HepG2 (cell line): ENCODE results near the gene CERS6. TPM values are rescaled to one million over a fixed set of nuclear protein-coding genes. Genes with fewer than 3 reads are reported as not detected.

Experiments
- ATAC-seq: fragments of 200-7000 bp; cut with Tn5 transposase; 3 replicates; pipeline ENCODE4 v1.9.1; 2020; ENCODE audit warnings: mild to moderate bottlenecking, moderate library complexity
- BruUV-seq: library from RNA; stranded (reverse); fragments of 400-500 nt; replicated peaks from 2 replicates; lab custom pipeline; 2021; lab: Mats Ljungman, UMichigan
- CTCF ChIA-PET: fragments of 300-600 bp; formaldehyde crosslinking; extraction: SDS; loops from one replicate; lab custom pipeline; 2021; ENCODE audit warnings: low total read pairs, inconsistent platforms, low intra/inter-chr PET ratio; lab: Yijun Ruan, JAX
- POLR2A ChIA-PET: fragments of 350-600 bp; sonication (Branson Sonifier 250); formaldehyde crosslinking; loops from one replicate; lab custom pipeline; 2020; ENCODE audit warnings: antibody characterized with exemption, inconsistent platforms; lab: Yijun Ruan, JAX
- DNase-seq: peaks from one replicate; pipeline ENCODE4 v3.0.0-alpha.2; 2015; ENCODE audit warnings: low spot score
- FAIRE-seq: peaks from 3 replicates; lab custom pipeline; 2011; peaks lifted over from hg19 to GRCh38; lab: Jason Lieb, UNC
- H2AFZ ChIP-seq: one replicate; pipeline ENCODE4 v1.6.1; 2011; ENCODE audit warnings: low read length, inconsistent platforms
- H3K27ac ChIP-seq: fragments of 300-600 bp; 3 replicates; pipeline ENCODE4 v1.8.0; 2011; ENCODE audit warnings: mixed run types, mild to moderate bottlenecking, mixed read lengths, low read length, inconsistent platforms; ENCODE audit not compliant: insufficient read depth; ENCODE audit errors: extremely low read length
- H3K27me3 ChIP-seq, 2 experiments: fragments of 200-600 bp in 1 of 2; 2 replicates in 1 of 2; 3 replicates in 1 of 2; pipeline versions ENCODE4 v1.6.0 to v1.8.0; 2011; ENCODE audit warnings: low read length in 2 of 2, mild to moderate bottlenecking in 2 of 2, moderate library complexity in 2 of 2, inconsistent platforms in 1 of 2; ENCODE audit not compliant: insufficient read depth in 2 of 2, control insufficient read depth in 1 of 2
- H3K36me3 ChIP-seq, 2 experiments: fragments of 200-600 bp in 1 of 2; replicated peaks in 1 of 2; 2 replicates in 1 of 2; 3 replicates in 1 of 2; pipeline versions ENCODE4 v1.5.1 to v1.8.0; 2011; ENCODE audit warnings: low read length in 2 of 2, inconsistent platforms in 1 of 2; ENCODE audit not compliant: insufficient read depth in 2 of 2, control insufficient read depth in 1 of 2
- H3K4me1 ChIP-seq: 2 replicates; pipeline ENCODE4 v1.5.1; 2012; ENCODE audit warnings: low read length, inconsistent platforms; ENCODE audit not compliant: insufficient read depth
- H3K4me2 ChIP-seq: 2 replicates; pipeline ENCODE4 v1.6.0; 2011; ENCODE audit warnings: low read depth, low read length, inconsistent platforms
- H3K4me3 ChIP-seq, 3 experiments: fragments of 200-600 bp in 1 of 3; sonication (generic), shearing (Covaris generic) in 1 of 3; replicated peaks in 1 of 3; 2 replicates each; pipeline ENCODE4 v1.5.1; 2011 to 2016; ENCODE audit warnings: low read length in 3 of 3, inconsistent platforms in 2 of 3, low read depth in 2 of 3, mild to moderate bottlenecking in 2 of 3, control low read depth in 1 of 3, mixed read lengths in 1 of 3; ENCODE audit not compliant: insufficient read depth in 1 of 3
- H3K79me2 ChIP-seq: one replicate; pipeline ENCODE4 v1.6.1; 2011; ENCODE audit warnings: low read length, inconsistent platforms; ENCODE audit not compliant: insufficient read depth
- H3K9ac ChIP-seq: 2 replicates; pipeline ENCODE4 v1.6.0; 2011; ENCODE audit warnings: mild to moderate bottlenecking, low read depth, low read length, inconsistent platforms; ENCODE audit not compliant: insufficient read depth
- H3K9me3 ChIP-seq: 2 replicates; pipeline ENCODE4 v1.5.1; 2012; ENCODE audit warnings: mild to moderate bottlenecking, low read length
- H4K20me1 ChIP-seq: 2 replicates; pipeline ENCODE4 v1.6.0; 2011; ENCODE audit warnings: inconsistent platforms, mild to moderate bottlenecking, low read length, moderate library complexity; ENCODE audit not compliant: insufficient read depth
- IKZF1 ChIP-seq: fragments of 450-650 bp; IDR thresholded peaks from 2 replicates; pipeline ENCODE4 v1.7.1; 2016
- ZEB1 ChIP-seq: IDR thresholded peaks from 2 replicates; pipeline ENCODE4 v1.6.1; 2012; ENCODE audit warnings: mild to moderate bottlenecking, low read depth, inconsistent platforms; ENCODE audit not compliant: insufficient replicate concordance
- ZNF224 ChIP-seq: sonication (generic); formaldehyde crosslinking; IDR thresholded peaks from 2 replicates; pipeline ENCODE4 v1.5.0; 2020; ENCODE audit warnings: mild to moderate bottlenecking, missing genetic modification reagents
- ZNF710 ChIP-seq: sonication (generic); formaldehyde crosslinking; IDR thresholded peaks from 2 replicates; pipeline ENCODE4 v1.5.0; 2020; ENCODE audit warnings: mild to moderate bottlenecking, missing genetic modification reagents, borderline replicate concordance
- ZNF770 ChIP-seq: sonication (generic); formaldehyde crosslinking; IDR thresholded peaks from 2 replicates; pipeline ENCODE4 v1.5.0; 2020; ENCODE audit warnings: mild to moderate bottlenecking, missing genetic modification reagents
- WGBS: methylation state at CpG from one replicate; pipeline ENCODE4 v1.1.6; 2017; ENCODE audit warnings: low lambda C conversion rate; 5-methylcytosine and 5-hydroxymethylcytosine counted together
- in situ Hi-C: cut with HindIII; loops from 2 replicates; pipeline ENCODE4 v1.10.0; 2017; ENCODE audit warnings: low pct_unique_long_range_greater_than_20kb; ENCODE audit not compliant: extremely low pct_ligation_motif_present
- intact Hi-C: fragments of 100-400 bp; cut with micrococcal nuclease; formaldehyde crosslinking; loops from one replicate; pipeline ENCODE4 v1.10.0; 2022; ENCODE audit not compliant: unreplicated experiment
- polyA plus RNA-seq, 8 experiments: library from polyadenylated mRNA; depleted of rRNA in 3 of 8; stranded (reverse) in 7 of 8; unstranded in 1 of 8; fragments of >200 nt; fragmentation: Illumina TruSeq in 4 of 8; extraction: Trizol in 4 of 8; gene quantifications; 2 replicates each; pipeline versions ENCODE4 v1.2.1 to v1.2.3, GENCODE V29; 2011 to 2016; ENCODE audit warnings: low read depth in 4 of 8, missing spikeins in 1 of 8, mixed read lengths in 1 of 8; ENCODE audit not compliant: insufficient read depth in 1 of 8
- total RNA-seq, 5 experiments: library from RNA; depleted of rRNA; stranded (reverse); fragments of >200 nt; fragmentation: Illumina TruSeq; extraction: Trizol; gene quantifications; 2 replicates each; pipeline ENCODE4 v1.2.3, GENCODE V29; 2016; ENCODE audit warnings: low read depth in 1 of 5
- TF ChIP-seq, protein P1 (sequence below): fragments of 450-650 bp; IDR thresholded peaks from 2 replicates; pipeline ENCODE4 v1.6.1; 2016
- TF ChIP-seq, protein P2 (sequence below): sonication (generic); formaldehyde crosslinking; IDR thresholded peaks from 2 replicates; pipeline ENCODE4 v1.5.0; 2020; ENCODE audit warnings: mild to moderate bottlenecking, missing genetic modification reagents
- TF ChIP-seq, protein P3 (sequence below): sonication (generic); formaldehyde crosslinking; IDR thresholded peaks from 2 replicates; pipeline ENCODE4 v1.4.0; 2020; ENCODE audit warnings: mild to moderate bottlenecking, missing genetic modification reagents

CERS6 gene
- total and polyA plus RNA-seq, 2 of the 13 experiments (the other 11 are each of a cell fraction or from before 2014, with no cell fraction given), result 10.1 to 20.3 TPM

GRCh38 chr2:168450732-168451131 is 5.3 kb upstream of the CERS6 start:
- POLR2A ChIA-PET, result no interaction called here
- intact Hi-C loops, result no loop called here

GRCh38 chr2:168452781-168453180 is 3.3 kb upstream of the CERS6 start:
- POLR2A ChIA-PET, result no interaction called here
- WGBS, result 71% methylated on average over 3 of the region's 3 CpGs
- intact Hi-C loops (no loop called here), in situ Hi-C loops (no loop called here)
- no peaks in the 10 kb centered on the region for H4K20me1 ChIP-seq
- DNase-seq (no peak), FAIRE-seq (no peak), ATAC-seq (no peak)
- H3K4me3 ChIP-seq, result no peak overlapping the region
- peaks cover 26% of the 10 kb centered on the region for H3K4me1 ChIP-seq
- no TSS peak for BruUV-seq
- no peak overlapping the region for H3K9ac ChIP-seq
- peaks cover 15% of the 10 kb centered on the region for H3K9me3 ChIP-seq
- no peak overlapping the region for H2AFZ ChIP-seq
- no peaks in the 10 kb centered on the region; a peak in 1 of 5 replicates for H3K27me3 ChIP-seq
- no peak overlapping the region for H3K27ac ChIP-seq
- no peaks in the 10 kb centered on the region for H3K36me3 ChIP-seq
- H3K79me2 ChIP-seq, result peaks cover 9% of the 10 kb centered on the region
- H3K4me2 ChIP-seq, result no peak overlapping the region
- CTCF ChIA-PET, result no interaction called here
- TF ChIP-seq, protein P1, sequence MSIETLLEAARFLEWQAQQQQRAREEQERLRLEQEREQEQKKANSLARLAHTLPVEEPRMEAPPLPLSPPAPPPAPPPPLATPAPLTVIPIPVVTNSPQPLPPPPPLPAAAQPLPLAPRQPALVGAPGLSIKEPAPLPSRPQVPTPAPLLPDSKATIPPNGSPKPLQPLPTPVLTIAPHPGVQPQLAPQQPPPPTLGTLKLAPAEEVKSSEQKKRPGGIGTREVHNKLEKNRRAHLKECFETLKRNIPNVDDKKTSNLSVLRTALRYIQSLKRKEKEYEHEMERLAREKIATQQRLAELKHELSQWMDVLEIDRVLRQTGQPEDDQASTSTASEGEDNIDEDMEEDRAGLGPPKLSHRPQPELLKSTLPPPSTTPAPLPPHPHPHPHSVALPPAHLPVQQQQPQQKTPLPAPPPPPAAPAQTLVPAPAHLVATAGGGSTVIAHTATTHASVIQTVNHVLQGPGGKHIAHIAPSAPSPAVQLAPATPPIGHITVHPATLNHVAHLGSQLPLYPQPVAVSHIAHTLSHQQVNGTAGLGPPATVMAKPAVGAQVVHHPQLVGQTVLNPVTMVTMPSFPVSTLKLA, result no peak
- TF ChIP-seq IKZF1, result no peak
- TF ChIP-seq, protein P2, sequence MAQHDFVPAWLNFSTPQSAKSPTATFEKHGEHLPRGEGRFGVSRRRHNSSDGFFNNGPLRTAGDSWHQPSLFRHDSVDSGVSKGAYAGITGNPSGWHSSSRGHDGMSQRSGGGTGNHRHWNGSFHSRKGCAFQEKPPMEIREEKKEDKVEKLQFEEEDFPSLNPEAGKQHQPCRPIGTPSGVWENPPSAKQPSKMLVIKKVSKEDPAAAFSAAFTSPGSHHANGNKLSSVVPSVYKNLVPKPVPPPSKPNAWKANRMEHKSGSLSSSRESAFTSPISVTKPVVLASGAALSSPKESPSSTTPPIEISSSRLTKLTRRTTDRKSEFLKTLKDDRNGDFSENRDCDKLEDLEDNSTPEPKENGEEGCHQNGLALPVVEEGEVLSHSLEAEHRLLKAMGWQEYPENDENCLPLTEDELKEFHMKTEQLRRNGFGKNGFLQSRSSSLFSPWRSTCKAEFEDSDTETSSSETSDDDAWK (CRISPR knock-in tag), result no peak
- TF ChIP-seq ZNF224 (CRISPR knock-in tag), result no peak
- TF ChIP-seq ZNF710 (CRISPR knock-in tag), result no peak

More at GRCh38 chr2:168450732-168451131, 5.3 kb upstream of the CERS6 start:
- Histone ChIP-seq H4K20me1 (no peaks in the 10 kb centered on the region), H3K9ac (no peak overlapping the region), H3K27ac (no peak overlapping the region), H3K4me2 (no peak overlapping the region), H3K36me3 (no peaks in the 10 kb centered on the region), H2AFZ (no peak overlapping the region), H3K9me3 (peaks cover 15% of the 10 kb centered on the region), H3K79me2 (no peaks in the 10 kb centered on the region), H3K4me3 (no peak overlapping the region), H3K27me3 (peaks cover 0 to 3% of the 10 kb centered on the region in 2 experiments; a peak in 1 of 5 replicates), H3K4me1 (peaks cover 21% of the 10 kb centered on the region)
- CTCF ChIA-PET, result no interaction called here
- 26% methylated on average over 5 of the region's 5 CpGs for WGBS
- in situ Hi-C loops, result no loop called here
- no peak for ATAC-seq
- BruUV-seq, result no TSS peak
- no peak for FAIRE-seq
- DNase-seq, result no peak
- peak; percentile 51; the same call in 1 of the 2 replicates for TF ChIP-seq ZNF770 (CRISPR knock-in tag)
- no peak for TF ChIP-seq ZEB1
- TF ChIP-seq, protein P3, sequence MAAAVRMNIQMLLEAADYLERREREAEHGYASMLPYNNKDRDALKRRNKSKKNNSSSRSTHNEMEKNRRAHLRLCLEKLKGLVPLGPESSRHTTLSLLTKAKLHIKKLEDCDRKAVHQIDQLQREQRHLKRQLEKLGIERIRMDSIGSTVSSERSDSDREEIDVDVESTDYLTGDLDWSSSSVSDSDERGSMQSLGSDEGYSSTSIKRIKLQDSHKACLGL (CRISPR knock-in tag), result no peak
